ENCODE results near the gene GRK2. TPM values are rescaled to one million over a fixed set of nuclear protein-coding genes. Genes with fewer than 3 reads are reported as not detected.
A peak's percentile ranks its signal among the peaks of the same experiment; 100 is the strongest.

The GRK2 gene
- total and polyA plus RNA-seq, 10 donors: 119 to 301 (median 261) TPM

DNA sequence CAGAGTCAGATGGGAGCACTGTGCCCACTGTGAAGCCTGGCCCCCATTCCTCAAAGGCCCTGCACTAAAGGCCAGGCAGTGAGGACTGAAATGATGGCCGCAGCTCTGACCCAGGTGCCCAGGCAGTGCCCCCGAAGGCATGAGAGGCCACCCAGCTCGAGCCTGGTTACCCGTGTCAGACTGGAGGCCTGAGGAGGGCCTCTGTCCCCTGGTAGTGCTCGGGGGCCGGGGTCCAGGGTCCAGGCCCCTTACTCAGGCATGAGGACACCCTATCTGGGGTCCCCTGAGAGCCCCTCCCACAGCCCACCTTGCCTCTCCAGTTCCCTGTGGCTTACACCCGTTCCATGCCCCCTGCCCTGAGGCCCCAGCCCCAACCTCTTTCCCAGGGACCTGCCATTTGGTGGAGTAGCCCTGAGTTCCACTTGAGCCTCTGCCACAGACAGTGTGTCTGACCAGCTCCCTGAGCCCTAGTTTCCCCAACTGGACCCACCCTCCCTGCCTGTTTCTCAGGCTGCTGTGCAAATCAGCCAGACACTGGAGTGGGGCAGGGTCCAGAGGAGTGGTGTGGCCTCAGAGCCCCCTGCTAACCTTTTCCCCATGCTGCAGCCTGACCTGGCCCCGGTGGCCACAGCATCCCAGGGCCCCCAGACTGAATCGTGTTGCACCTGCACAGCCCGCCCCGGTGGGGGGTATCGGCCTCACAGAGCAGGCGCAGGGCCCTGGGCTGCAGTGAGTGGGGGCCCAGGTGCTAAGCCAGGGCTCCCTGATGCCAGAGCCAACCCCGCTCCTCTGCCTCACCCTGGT lies 12.1 kb downstream of the GRK2 start:
- Histone ChIP-seq H3K4me3 (peak overlapping the region in 6 of 8 donors; percentile 20 to 81 (median 30)), H3K4me1 (peaks cover 79 to 100% (median 100%) of the 10 kb centered on the region in 6 donors), H3K27me3 (replicated peaks in 1 of 7) (no peaks in the 10 kb centered on the region), H3K27ac (peak overlapping the region; percentile 89 to 100 (median 97)), H3K9me3 (no peaks in the 10 kb centered on the region), H3K36me3 (peaks cover 7 to 92% (median 49%) of the 10 kb centered on the region in 6 donors)
- TF ChIP-seq POLR2AphosphoS5 (IDR thresholded peaks at IDR 0.05) (peak in 1 of 3 donors; percentile 43), POLR2A (IDR thresholded peaks at IDR 0.05) (no peak)
- TF ChIP-seq, protein P1, sequence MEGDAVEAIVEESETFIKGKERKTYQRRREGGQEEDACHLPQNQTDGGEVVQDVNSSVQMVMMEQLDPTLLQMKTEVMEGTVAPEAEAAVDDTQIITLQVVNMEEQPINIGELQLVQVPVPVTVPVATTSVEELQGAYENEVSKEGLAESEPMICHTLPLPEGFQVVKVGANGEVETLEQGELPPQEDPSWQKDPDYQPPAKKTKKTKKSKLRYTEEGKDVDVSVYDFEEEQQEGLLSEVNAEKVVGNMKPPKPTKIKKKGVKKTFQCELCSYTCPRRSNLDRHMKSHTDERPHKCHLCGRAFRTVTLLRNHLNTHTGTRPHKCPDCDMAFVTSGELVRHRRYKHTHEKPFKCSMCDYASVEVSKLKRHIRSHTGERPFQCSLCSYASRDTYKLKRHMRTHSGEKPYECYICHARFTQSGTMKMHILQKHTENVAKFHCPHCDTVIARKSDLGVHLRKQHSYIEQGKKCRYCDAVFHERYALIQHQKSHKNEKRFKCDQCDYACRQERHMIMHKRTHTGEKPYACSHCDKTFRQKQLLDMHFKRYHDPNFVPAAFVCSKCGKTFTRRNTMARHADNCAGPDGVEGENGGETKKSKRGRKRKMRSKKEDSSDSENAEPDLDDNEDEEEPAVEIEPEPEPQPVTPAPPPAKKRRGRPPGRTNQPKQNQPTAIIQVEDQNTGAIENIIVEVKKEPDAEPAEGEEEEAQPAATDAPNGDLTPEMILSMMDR (IDR thresholded peaks at IDR 0.05 in 8 of 11, conservative IDR thresholded peaks at IDR 0.05 in 3 of 11): no peak
- intact Hi-C loops (cut with DNase I; ENCODE audit: low total_unique reads): no loop called here
- 49 to 64% (median 64%) methylated on average over 8 to 14 of the region's 14 CpGs for WGBS, 5 donors
- peak; percentile 84 for DNase-seq

DNA sequence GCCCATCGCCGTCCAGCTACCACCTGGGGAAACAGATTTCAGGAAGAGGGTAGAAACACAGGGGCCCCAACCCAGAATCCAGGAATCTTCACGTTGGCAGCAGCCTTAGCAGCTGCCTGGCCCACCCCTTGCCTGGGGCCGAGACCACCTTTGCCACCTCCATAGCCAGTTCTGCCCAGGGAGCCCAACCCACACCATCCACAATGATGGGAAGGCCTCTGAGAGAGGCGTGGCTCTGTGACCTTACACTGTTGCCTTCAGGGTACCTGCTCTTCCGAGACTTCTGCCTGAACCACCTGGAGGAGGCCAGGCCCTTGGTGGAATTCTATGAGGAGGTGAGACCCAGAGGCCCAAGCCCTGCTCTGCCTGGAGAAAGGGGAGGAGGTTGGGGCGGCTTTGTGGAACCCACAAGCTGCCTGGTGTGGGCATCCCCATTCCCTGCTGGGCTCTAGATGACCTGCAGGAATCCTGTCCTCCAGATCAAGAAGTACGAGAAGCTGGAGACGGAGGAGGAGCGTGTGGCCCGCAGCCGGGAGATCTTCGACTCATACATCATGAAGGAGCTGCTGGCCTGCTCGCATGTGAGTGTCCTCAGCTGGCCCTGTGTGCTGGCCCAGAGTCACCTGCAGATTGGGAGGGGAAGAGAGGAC lies 12.8 kb downstream of the GRK2 start:
- no peaks in the 10 kb centered on the region for H3K9me3 ChIP-seq
- 68 to 83% (median 72%) methylated on average over 8 to 14 of the region's 14 CpGs for WGBS, 5 donors
- H3K27me3 ChIP-seq (replicated peaks in 1 of 7): no peaks in the 10 kb centered on the region
- peak overlapping the region in 1 of 8 donors; percentile 81 for H3K4me3 ChIP-seq
- peaks cover 73 to 100% (median 100%) of the 10 kb centered on the region in 6 donors for H3K4me1 ChIP-seq
- peak in 1 of 3 donors; percentile 23 for TF ChIP-seq POLR2AphosphoS5 (IDR thresholded peaks at IDR 0.05)
- TF ChIP-seq POLR2A (IDR thresholded peaks at IDR 0.05): no peak
- peak overlapping the region; percentile 89 to 100 (median 97) for H3K27ac ChIP-seq
- peaks cover 7 to 92% (median 57%) of the 10 kb centered on the region in 6 donors for H3K36me3 ChIP-seq
- DNase-seq: peak; percentile 77
- intact Hi-C loops (cut with DNase I; ENCODE audit: low total_unique reads): no loop called here

DNA sequence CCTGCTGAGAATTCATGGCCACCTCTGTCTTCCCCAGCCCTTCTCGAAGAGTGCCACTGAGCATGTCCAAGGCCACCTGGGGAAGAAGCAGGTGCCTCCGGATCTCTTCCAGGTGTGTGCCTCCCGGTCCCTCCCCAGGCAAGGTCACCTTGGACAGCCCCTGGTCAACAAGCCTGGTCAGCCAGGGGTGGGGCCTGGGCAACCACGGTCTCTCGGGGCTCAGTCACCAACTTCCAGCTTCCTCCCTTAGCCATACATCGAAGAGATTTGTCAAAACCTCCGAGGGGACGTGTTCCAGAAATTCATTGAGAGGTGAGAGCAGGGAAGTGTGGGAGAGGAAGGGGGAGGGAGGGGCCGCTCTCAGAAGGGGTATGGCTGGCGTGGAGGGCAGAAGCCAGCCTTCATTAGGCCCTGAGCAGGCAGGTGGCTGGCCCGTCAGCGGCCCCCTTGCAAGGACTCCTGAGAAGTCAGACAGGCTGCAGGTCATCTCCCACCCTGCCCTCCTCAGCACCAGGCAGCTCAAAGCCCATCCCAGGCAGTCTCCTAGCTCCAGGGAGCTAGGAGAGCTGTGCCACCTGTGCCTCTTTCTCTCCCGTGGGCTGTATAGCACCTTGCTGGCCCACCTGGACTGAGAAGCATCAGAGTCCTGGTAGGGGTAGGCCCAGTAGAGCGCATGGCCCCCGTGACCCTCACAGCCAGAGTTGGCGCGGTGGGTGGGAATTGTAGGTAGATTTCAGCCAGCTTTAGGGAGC lies 13.5 kb downstream of the GRK2 start:
- Histone ChIP-seq H3K4me3 (peak overlapping the region in 1 of 8 donors; percentile 81), H3K27ac (peak overlapping the region; percentile 89 to 100 (median 97)), H3K4me1 (peaks cover 70 to 100% (median 100%) of the 10 kb centered on the region in 6 donors), H3K36me3 (peaks cover 7 to 95% (median 64%) of the 10 kb centered on the region in 6 donors), H3K27me3 (replicated peaks in 1 of 7) (no peaks in the 10 kb centered on the region), H3K9me3 (no peaks in the 10 kb centered on the region)
- WGBS, 5 donors: 55 to 74% (median 63%) methylated on average over 12 to 17 of the region's 17 CpGs
- DNase-seq: peak; percentile 80
- intact Hi-C loops (cut with DNase I; ENCODE audit: low total_unique reads): no loop called here
- TF ChIP-seq POLR2AphosphoS5 (IDR thresholded peaks at IDR 0.05): peak in 1 of 3 donors; percentile 19
- TF ChIP-seq, protein P1 (IDR thresholded peaks at IDR 0.05 in 8 of 11, conservative IDR thresholded peaks at IDR 0.05 in 3 of 11): no peak

DNA sequence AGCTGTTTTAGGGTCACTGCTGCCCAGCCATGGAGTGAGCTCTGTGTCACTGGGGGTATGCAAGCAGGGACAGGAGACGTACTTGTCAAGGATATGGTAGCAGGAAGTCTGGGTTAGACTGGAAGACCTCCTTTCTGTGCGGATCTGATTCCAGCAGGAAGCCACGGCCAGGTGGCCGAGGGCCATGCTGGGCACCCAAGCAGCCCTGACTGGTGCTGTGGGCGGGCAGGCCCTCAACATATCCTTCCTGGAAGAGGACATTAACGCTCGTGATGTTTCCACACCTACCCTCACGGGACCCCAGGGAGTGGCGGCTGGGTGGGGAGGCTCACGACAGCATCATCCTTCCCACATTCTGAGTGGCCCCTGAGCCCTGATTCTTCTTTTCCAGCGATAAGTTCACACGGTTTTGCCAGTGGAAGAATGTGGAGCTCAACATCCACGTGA lies 14.1 kb downstream of the GRK2 start:
- H3K4me3 ChIP-seq: peak overlapping the region in 1 of 8 donors; percentile 81
- intact Hi-C loops (cut with DNase I; ENCODE audit: low total_unique reads): no loop called here
- H3K4me1 ChIP-seq: peaks cover 69 to 100% (median 100%) of the 10 kb centered on the region in 6 donors
- H3K9me3 ChIP-seq: no peaks in the 10 kb centered on the region
- DNase-seq: peak; percentile 81
- peak; percentile 52 to 63 (median 53) for TF ChIP-seq POLR2AphosphoS5 (IDR thresholded peaks at IDR 0.05)
- no peak for TF ChIP-seq POLR2A (IDR thresholded peaks at IDR 0.05)
- peaks cover 7 to 95% (median 70%) of the 10 kb centered on the region in 6 donors for H3K36me3 ChIP-seq
- 36 to 56% (median 49%) methylated on average over 6 to 13 of the region's 13 CpGs for WGBS, 5 donors
- peak overlapping the region; percentile 89 to 100 (median 97) for H3K27ac ChIP-seq
- no peaks in the 10 kb centered on the region for H3K27me3 ChIP-seq (replicated peaks in 1 of 7)

Measured in spleen (tissue), 11 donors.